ENCODE measurements around the gene ADAMTS18.

ADAMTS18 gene

GRCh38 chr16:77435272-77435820 is 512 bp upstream of the ADAMTS18 start:
- Histone ChIP-seq H3K4me1 (ENCODE audit: control insufficient read depth, insufficient read depth, low read length) (peaks cover 9% of the 10 kb centered on the region; the same call in 1 of the 2 replicates), H3K4me3 (ENCODE audit: low read depth, low read length) (no peak overlapping the region), H3K36me3 (ENCODE audit: control insufficient read depth in 2 of 2, insufficient read depth in 1 of 2, low read length in 2 of 2) (no peaks in the 10 kb centered on the region), H3K27ac (ENCODE audit: extremely low read depth, low read depth, low read length) (no peak overlapping the region), H3K9me3 (ENCODE audit: control insufficient read depth, insufficient read depth, low read depth, low read length) (no peaks in the 10 kb centered on the region)
- POLR2A ChIA-PET: no interaction called here
- CTCF ChIA-PET: interaction anchor here (0.6 to 4.5 kb wide), 8 partner anchors 13 to 830 kb away, joined by 3 to 77 read pairs (median 4); no protein-coding TSS in a partner anchor
- TF ChIP-seq ZNF596 (tag by site-specific recombination; IDR thresholded peaks at IDR 0.05) (no peak), KLF8 (tag by site-specific recombination; IDR thresholded peaks at IDR 0.05) (no peak), ZBTB17 (tag by site-specific recombination; IDR thresholded peaks at IDR 0.05) (no peak), ZNF529 (tag by site-specific recombination; IDR thresholded peaks at IDR 0.05; ENCODE audit: insufficient replicate concordance) (no peak), KLF1 (tag by site-specific recombination; IDR thresholded peaks at IDR 0.05) (no peak), ZNF639 (tag by site-specific recombination; IDR thresholded peaks at IDR 0.05) (no peak), YY1 (tag by site-specific recombination; IDR thresholded peaks at IDR 0.05) (no peak), ZNF518A (tag by site-specific recombination; conservative IDR thresholded peaks at IDR 0.05; ENCODE audit: low read depth) (no peak), ZNF623 (tag by site-specific recombination; IDR thresholded peaks at IDR 0.05) (no peak), ZNF585B (tag by site-specific recombination; IDR thresholded peaks at IDR 0.05) (no peak)
- TF ChIP-seq, protein P1, sequence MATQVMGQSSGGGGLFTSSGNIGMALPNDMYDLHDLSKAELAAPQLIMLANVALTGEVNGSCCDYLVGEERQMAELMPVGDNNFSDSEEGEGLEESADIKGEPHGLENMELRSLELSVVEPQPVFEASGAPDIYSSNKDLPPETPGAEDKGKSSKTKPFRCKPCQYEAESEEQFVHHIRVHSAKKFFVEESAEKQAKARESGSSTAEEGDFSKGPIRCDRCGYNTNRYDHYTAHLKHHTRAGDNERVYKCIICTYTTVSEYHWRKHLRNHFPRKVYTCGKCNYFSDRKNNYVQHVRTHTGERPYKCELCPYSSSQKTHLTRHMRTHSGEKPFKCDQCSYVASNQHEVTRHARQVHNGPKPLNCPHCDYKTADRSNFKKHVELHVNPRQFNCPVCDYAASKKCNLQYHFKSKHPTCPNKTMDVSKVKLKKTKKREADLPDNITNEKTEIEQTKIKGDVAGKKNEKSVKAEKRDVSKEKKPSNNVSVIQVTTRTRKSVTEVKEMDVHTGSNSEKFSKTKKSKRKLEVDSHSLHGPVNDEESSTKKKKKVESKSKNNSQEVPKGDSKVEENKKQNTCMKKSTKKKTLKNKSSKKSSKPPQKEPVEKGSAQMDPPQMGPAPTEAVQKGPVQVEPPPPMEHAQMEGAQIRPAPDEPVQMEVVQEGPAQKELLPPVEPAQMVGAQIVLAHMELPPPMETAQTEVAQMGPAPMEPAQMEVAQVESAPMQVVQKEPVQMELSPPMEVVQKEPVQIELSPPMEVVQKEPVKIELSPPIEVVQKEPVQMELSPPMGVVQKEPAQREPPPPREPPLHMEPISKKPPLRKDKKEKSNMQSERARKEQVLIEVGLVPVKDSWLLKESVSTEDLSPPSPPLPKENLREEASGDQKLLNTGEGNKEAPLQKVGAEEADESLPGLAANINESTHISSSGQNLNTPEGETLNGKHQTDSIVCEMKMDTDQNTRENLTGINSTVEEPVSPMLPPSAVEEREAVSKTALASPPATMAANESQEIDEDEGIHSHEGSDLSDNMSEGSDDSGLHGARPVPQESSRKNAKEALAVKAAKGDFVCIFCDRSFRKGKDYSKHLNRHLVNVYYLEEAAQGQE (tag by site-specific recombination; IDR thresholded peaks at IDR 0.05): no peak

- H3K4me1 ChIP-seq (ENCODE audit: control insufficient read depth, insufficient read depth, low read length): peaks cover 6% of the 10 kb centered on the region; the same call in 1 of the 2 replicates
- CTCF ChIA-PET: interaction anchor here (0.6 to 4.5 kb wide), 9 partner anchors 16 to 229 kb away, joined by 3 to 77 read pairs (median 4); no protein-coding TSS in a partner anchor
- peak overlapping the region; percentile 30 for H3K4me3 ChIP-seq (ENCODE audit: low read depth, low read length)
- POLR2A ChIA-PET: no interaction called here
- no peaks in the 10 kb centered on the region for H3K36me3 ChIP-seq (ENCODE audit: control insufficient read depth in 2 of 2, insufficient read depth in 1 of 2, low read length in 2 of 2)
- no peaks in the 10 kb centered on the region for H3K9me3 ChIP-seq (ENCODE audit: control insufficient read depth, insufficient read depth, low read depth, low read length)
- H3K27ac ChIP-seq (ENCODE audit: extremely low read depth, low read depth, low read length): peak overlapping the region; percentile 77; the same call in 1 of the 2 replicates
- TF ChIP-seq ZBTB20 (tag by site-specific recombination; IDR thresholded peaks at IDR 0.05) (no peak), ZNF561 (tag by site-specific recombination; IDR thresholded peaks at IDR 0.05; ENCODE audit: borderline replicate concordance) (no peak), ZNF311 (tag by site-specific recombination; IDR thresholded peaks at IDR 0.05; ENCODE audit: borderline replicate concordance) (no peak), ZNF416 (tag by site-specific recombination; IDR thresholded peaks at IDR 0.05) (no peak), ZNF560 (tag by site-specific recombination; IDR thresholded peaks at IDR 0.05; ENCODE audit: borderline replicate concordance) (no peak), ZNF510 (tag by site-specific recombination; IDR thresholded peaks at IDR 0.05; ENCODE audit: insufficient replicate concordance) (no peak)
- TF ChIP-seq, protein P2, sequence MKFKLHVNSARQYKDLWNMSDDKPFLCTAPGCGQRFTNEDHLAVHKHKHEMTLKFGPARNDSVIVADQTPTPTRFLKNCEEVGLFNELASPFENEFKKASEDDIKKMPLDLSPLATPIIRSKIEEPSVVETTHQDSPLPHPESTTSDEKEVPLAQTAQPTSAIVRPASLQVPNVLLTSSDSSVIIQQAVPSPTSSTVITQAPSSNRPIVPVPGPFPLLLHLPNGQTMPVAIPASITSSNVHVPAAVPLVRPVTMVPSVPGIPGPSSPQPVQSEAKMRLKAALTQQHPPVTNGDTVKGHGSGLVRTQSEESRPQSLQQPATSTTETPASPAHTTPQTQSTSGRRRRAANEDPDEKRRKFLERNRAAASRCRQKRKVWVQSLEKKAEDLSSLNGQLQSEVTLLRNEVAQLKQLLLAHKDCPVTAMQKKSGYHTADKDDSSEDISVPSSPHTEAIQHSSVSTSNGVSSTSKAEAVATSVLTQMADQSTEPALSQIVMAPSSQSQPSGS (tag by site-specific recombination; IDR thresholded peaks at IDR 0.05; ENCODE audit: low read depth): no peak
- TF ChIP-seq, protein P3, sequence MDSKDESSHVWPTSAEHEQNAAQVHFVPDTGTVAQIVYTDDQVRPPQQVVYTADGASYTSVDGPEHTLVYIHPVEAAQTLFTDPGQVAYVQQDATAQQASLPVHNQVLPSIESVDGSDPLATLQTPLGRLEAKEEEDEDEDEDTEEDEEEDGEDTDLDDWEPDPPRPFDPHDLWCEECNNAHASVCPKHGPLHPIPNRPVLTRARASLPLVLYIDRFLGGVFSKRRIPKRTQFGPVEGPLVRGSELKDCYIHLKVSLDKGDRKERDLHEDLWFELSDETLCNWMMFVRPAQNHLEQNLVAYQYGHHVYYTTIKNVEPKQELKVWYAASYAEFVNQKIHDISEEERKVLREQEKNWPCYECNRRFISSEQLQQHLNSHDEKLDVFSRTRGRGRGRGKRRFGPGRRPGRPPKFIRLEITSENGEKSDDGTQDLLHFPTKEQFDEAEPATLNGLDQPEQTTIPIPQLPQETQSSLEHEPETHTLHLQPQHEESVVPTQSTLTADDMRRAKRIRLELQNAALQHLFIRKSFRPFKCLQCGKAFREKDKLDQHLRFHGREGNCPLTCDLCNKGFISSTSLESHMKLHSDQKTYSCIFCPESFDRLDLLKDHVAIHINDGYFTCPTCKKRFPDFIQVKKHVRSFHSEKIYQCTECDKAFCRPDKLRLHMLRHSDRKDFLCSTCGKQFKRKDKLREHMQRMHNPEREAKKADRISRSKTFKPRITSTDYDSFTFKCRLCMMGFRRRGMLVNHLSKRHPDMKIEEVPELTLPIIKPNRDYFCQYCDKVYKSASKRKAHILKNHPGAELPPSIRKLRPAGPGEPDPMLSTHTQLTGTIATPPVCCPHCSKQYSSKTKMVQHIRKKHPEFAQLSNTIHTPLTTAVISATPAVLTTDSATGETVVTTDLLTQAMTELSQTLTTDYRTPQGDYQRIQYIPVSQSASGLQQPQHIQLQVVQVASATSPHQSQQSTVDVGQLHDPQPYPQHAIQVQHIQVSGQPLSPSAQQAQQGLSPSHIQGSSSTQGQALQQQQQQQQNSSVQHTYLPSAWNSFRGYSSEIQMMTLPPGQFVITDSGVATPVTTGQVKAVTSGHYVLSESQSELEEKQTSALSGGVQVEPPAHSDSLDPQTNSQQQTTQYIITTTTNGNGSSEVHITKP (tag by site-specific recombination; IDR thresholded peaks at IDR 0.05): peak; percentile 51
Measured at GRCh38 chr16:77434022-77434529, 758 bp downstream of the ADAMTS18 start.

All from HEK293 (cell line).